ENCODE data around the gene LPCAT3.

Gene LPCAT3

DNA sequence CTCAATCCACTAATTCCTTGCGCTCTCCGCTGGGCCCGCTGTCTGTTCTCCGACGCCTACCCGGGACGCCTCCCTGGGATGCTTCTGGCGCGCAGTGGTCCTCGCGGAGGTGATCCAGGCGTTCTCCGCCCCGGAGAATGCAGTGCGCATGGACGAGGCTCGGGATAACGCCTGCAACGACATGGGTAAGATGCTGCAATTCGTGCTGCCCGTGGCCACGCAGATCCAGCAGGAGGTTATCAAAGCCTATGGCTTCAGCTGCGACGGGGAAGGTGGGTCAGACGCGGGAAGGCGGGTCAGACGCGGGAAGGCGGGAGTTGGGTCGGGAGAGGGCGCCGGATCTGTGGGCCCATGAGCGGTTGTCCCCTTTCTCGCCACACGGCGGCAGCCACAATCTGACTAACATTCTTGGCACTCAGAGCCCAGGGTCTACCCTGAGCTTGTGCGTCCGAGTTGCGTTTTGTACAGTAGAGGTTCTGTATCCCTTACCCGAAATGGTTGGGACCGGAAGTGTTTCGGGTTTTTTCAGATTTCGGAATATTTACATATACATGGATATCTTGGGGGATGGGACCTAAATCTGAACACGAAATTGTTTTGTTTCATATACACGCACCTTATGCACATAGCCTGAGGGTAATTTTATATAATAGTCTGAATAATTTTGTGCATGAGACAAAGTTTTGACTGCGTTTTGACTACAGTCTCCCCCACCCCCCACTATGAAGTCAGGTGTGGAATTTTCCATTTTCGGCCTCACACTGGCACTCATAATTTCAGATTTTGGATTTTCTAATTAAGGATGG is 73.7 kb downstream of the LPCAT3 start (continued):
- no peak for TF ChIP-seq ZNF16 (tag by site-specific recombination; IDR thresholded peaks at IDR 0.05; ENCODE audit: low read depth)
- 0 out of 2 replicates have a peak, but pooled peaks have one; percentile 11 for TF ChIP-seq ZNF610 (tag by site-specific recombination; IDR thresholded peaks at IDR 0.05; ENCODE audit: borderline replicate concordance)
- TF ChIP-seq ZNF521 (tag by site-specific recombination; IDR thresholded peaks at IDR 0.05): no peak
- no peak for TF ChIP-seq ZNF585B (tag by site-specific recombination; IDR thresholded peaks at IDR 0.05)
- TF ChIP-seq, protein P1, sequence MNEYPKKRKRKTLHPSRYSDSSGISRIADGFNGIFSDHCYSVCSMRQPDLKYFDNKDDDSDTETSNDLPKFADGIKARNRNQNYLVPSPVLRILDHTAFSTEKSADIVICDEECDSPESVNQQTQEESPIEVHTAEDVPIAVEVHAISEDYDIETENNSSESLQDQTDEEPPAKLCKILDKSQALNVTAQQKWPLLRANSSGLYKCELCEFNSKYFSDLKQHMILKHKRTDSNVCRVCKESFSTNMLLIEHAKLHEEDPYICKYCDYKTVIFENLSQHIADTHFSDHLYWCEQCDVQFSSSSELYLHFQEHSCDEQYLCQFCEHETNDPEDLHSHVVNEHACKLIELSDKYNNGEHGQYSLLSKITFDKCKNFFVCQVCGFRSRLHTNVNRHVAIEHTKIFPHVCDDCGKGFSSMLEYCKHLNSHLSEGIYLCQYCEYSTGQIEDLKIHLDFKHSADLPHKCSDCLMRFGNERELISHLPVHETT (tag by site-specific recombination; IDR thresholded peaks at IDR 0.05): peak; percentile 70
- TF ChIP-seq ZNF600 (tag by site-specific recombination; IDR thresholded peaks at IDR 0.05): peak; percentile 98
- TF ChIP-seq ZNF114 (tag by site-specific recombination; IDR thresholded peaks at IDR 0.05): no peak
- TF ChIP-seq ZSCAN23 (tag by site-specific recombination; IDR thresholded peaks at IDR 0.05): no peak
- TF ChIP-seq ZNF266 (tag by site-specific recombination; IDR thresholded peaks at IDR 0.05; ENCODE audit: low read depth): no peak

DNA sequence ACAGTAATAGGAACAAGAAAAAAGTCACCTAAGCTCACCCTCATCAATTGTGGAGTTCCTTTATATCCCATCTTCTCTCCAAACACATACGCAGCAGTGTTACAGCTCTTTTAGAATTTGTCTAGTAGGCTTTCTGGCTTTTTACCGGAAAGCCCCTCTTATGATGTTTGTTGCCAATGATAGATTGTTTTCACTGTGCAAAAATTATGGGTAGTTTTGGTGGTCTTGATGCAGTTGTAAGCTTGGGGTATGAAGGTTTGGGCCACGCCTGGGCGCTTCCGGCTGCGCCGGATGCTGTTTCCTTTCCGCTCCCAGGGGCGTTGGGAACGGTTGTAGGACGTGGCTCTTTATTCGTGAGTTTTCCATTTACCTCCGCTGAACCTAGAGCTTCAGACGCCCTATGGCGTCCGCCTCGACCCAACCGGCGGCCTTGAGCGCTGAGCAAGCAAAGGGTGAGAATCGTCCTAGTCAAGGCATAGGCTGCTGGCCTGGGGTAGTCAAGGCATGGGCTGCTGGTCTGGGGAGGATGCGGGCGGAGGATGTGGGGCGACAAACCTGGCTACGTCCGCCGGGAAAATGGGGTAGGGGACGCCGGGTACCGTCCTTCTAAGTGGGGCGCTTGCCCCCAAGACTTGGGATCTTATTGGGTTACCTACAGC is 74.4 kb downstream of the LPCAT3 start, which contains the start of the genes C12orf57 and RNU7-1:
Gene C12orf57 (plus strand): TSS at position 301 of the 659 bp plus-strand sequence. CDS start 100 bp downstream, at position 401.
Gene RNU7-1 (plus strand): TSS at position 95 of the 659 bp plus-strand sequence.
- peak within 1 kb of the TSS; percentile 61 for H3K4me3 ChIP-seq (ENCODE audit: low read depth, low read length)
- H3K36me3 ChIP-seq (ENCODE audit: control insufficient read depth in 2 of 2, insufficient read depth in 1 of 2, low read length in 2 of 2): peaks cover 10 to 37% of the 10 kb centered on the region in 2 experiments; a peak in 2 of 3 replicates
- ChIA-PET CTCF (interaction anchor here (0.6 to 6.8 kb wide), 24 partner anchors 8 to 324 kb away, joined by 3 to 138 read pairs (median 6); partner anchors contain the start of genes C1R, C1RL and SPSB2), POLR2A (interaction anchor here (0.6 to 4.9 kb wide), 39 partner anchors 9 to 410 kb away, joined by 3 to 99 read pairs (median 5); partner anchors contain the start of genes C1RL, CDCA3, COPS7A and ENO2)
- H3K9me3 ChIP-seq (ENCODE audit: control insufficient read depth, insufficient read depth, low read depth, low read length): no peaks in the 10 kb centered on the region
- H3K4me1 ChIP-seq (ENCODE audit: control insufficient read depth, insufficient read depth, low read length): peaks cover 14% of the 10 kb centered on the region
- peak within 1 kb of the TSS; percentile 87 for H3K27ac ChIP-seq (ENCODE audit: extremely low read depth, low read depth, low read length)
- peak; percentile 78 for TF ChIP-seq ZNF629 (tag by site-specific recombination; IDR thresholded peaks at IDR 0.05)
- peak; percentile 89 for TF ChIP-seq ZXDB (tag by site-specific recombination; IDR thresholded peaks at IDR 0.05)
- TF ChIP-seq, protein P2, sequence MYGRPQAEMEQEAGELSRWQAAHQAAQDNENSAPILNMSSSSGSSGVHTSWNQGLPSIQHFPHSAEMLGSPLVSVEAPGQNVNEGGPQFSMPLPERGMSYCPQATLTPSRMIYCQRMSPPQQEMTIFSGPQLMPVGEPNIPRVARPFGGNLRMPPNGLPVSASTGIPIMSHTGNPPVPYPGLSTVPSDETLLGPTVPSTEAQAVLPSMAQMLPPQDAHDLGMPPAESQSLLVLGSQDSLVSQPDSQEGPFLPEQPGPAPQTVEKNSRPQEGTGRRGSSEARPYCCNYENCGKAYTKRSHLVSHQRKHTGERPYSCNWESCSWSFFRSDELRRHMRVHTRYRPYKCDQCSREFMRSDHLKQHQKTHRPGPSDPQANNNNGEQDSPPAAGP (tag by site-specific recombination; IDR thresholded peaks at IDR 0.05): peak; percentile 39; the same call in 1 of the 2 replicates
- TF ChIP-seq ZNF555 (tag by site-specific recombination; conservative IDR thresholded peaks at IDR 0.05): no peak
- 0 out of 2 replicates have a peak, but pooled peaks have one; percentile 33 for TF ChIP-seq ZNF610 (tag by site-specific recombination; IDR thresholded peaks at IDR 0.05; ENCODE audit: borderline replicate concordance)
- TF ChIP-seq ZEB2 (tag by site-specific recombination; IDR thresholded peaks at IDR 0.05): 0 out of 2 replicates have a peak, but pooled peaks have one; percentile 30
- TF ChIP-seq ZNF785 (tag by site-specific recombination; IDR thresholded peaks at IDR 0.05): 0 out of 2 replicates have a peak, but pooled peaks have one; percentile 43
- TF ChIP-seq ZFP37 (tag by site-specific recombination; IDR thresholded peaks at IDR 0.05): no peak
- peak; percentile 40; the same call in 1 of the 2 replicates for TF ChIP-seq KLF7 (tag by site-specific recombination; IDR thresholded peaks at IDR 0.05; ENCODE audit: borderline replicate concordance)
- no peak for TF ChIP-seq ZNF747 (tag by site-specific recombination; IDR thresholded peaks at IDR 0.05)
- TF ChIP-seq REPIN1 (tag by site-specific recombination; IDR thresholded peaks at IDR 0.05; ENCODE audit: low read depth): peak; percentile 56; the same call in 1 of the 2 replicates
- no peak for TF ChIP-seq ZNF664 (tag by site-specific recombination; IDR thresholded peaks at IDR 0.05)
- TF ChIP-seq, protein P3, sequence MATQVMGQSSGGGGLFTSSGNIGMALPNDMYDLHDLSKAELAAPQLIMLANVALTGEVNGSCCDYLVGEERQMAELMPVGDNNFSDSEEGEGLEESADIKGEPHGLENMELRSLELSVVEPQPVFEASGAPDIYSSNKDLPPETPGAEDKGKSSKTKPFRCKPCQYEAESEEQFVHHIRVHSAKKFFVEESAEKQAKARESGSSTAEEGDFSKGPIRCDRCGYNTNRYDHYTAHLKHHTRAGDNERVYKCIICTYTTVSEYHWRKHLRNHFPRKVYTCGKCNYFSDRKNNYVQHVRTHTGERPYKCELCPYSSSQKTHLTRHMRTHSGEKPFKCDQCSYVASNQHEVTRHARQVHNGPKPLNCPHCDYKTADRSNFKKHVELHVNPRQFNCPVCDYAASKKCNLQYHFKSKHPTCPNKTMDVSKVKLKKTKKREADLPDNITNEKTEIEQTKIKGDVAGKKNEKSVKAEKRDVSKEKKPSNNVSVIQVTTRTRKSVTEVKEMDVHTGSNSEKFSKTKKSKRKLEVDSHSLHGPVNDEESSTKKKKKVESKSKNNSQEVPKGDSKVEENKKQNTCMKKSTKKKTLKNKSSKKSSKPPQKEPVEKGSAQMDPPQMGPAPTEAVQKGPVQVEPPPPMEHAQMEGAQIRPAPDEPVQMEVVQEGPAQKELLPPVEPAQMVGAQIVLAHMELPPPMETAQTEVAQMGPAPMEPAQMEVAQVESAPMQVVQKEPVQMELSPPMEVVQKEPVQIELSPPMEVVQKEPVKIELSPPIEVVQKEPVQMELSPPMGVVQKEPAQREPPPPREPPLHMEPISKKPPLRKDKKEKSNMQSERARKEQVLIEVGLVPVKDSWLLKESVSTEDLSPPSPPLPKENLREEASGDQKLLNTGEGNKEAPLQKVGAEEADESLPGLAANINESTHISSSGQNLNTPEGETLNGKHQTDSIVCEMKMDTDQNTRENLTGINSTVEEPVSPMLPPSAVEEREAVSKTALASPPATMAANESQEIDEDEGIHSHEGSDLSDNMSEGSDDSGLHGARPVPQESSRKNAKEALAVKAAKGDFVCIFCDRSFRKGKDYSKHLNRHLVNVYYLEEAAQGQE (tag by site-specific recombination; IDR thresholded peaks at IDR 0.05): peak; percentile 32
- TF ChIP-seq ZNF654 (tag by site-specific recombination; IDR thresholded peaks at IDR 0.05; ENCODE audit: low read depth): peak; percentile 31; the same call in 1 of the 2 replicates
- 0 out of 2 replicates have a peak, but pooled peaks have one; percentile 10 for TF ChIP-seq ZNF366 (tag by site-specific recombination; conservative IDR thresholded peaks at IDR 0.05)
- TF ChIP-seq, protein P4, sequence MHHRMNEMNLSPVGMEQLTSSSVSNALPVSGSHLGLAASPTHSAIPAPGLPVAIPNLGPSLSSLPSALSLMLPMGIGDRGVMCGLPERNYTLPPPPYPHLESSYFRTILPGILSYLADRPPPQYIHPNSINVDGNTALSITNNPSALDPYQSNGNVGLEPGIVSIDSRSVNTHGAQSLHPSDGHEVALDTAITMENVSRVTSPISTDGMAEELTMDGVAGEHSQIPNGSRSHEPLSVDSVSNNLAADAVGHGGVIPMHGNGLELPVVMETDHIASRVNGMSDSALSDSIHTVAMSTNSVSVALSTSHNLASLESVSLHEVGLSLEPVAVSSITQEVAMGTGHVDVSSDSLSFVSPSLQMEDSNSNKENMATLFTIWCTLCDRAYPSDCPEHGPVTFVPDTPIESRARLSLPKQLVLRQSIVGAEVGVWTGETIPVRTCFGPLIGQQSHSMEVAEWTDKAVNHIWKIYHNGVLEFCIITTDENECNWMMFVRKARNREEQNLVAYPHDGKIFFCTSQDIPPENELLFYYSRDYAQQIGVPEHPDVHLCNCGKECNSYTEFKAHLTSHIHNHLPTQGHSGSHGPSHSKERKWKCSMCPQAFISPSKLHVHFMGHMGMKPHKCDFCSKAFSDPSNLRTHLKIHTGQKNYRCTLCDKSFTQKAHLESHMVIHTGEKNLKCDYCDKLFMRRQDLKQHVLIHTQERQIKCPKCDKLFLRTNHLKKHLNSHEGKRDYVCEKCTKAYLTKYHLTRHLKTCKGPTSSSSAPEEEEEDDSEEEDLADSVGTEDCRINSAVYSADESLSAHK (tag by site-specific recombination; IDR thresholded peaks at IDR 0.05): 0 out of 2 replicates have a peak, but pooled peaks have one; percentile 23
- TF ChIP-seq ZBTB7A (tag by site-specific recombination; IDR thresholded peaks at IDR 0.05; ENCODE audit: low read depth): 0 out of 2 replicates have a peak, but pooled peaks have one; percentile 53
- peak; percentile 51 for TF ChIP-seq KLF16 (tag by site-specific recombination; IDR thresholded peaks at IDR 0.05)

All from HEK293 (cell line).